ENCODE data around the gene TRAPPC10.

The TRAPPC10 gene

DNA sequence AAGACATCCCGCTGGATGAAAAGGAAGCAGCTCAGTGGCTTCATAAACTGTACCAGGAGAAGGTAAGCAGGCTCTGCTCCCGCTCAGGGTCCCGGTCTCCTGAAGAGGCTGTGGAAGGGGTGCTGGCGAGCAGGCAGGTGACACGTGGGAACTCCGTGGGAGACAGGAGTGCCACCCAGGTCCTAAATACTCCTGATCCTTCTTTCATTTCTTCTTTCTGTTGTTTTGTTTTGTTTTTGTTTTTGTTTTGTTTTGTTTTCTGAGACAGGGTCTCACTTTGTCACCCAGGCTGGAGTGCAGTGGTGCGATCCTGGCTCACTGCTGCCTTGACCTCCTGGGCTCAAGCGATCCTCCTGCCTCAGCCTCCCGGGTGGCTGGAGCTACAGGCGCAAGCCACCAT, 34.0 kb upstream of the TRAPPC10 start:
- H3K27me3 ChIP-seq (ENCODE audit: control insufficient read depth, low read length) = no peaks in the 10 kb centered on the region

DNA sequence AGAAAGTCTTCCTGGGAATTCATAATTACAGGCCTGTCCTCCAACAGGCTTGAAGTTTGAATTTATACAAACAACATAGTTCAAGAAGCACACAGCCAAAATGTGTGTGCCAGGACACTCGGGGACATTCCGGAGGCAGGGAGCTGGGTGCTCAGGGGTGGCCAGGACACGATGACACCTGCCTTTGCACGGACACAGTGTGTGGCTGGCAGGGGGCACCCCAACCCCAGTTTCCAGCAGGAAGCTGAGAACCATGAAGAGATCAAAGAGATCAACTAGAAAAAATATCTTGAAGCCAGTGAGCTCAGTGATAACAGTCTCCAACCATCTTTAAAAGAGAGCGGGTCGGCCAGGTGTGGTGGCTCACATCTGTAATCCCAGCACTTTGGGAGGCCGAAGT, 32.5 kb upstream of the TRAPPC10 start:
- Histone ChIP-seq H3K4me1 (ENCODE audit: control insufficient read depth, low read length) (peaks cover 3% of the 10 kb centered on the region), H3F3A (ENCODE audit: control insufficient read depth, insufficient read depth) (no peaks in the 10 kb centered on the region), H3K9me2 (replicated peaks; ENCODE audit: control insufficient read depth, low read length) (no peaks in the 10 kb centered on the region), H3K27ac (ENCODE audit: low read depth, low read length) (no peak overlapping the region), H3K4me3 (ENCODE audit: low read length) (no peak overlapping the region), H3K4me2 (ENCODE audit: low read length) (no peak overlapping the region), H3K9me3 (ENCODE audit: control insufficient read depth, insufficient read depth, low read length) (no peaks in the 10 kb centered on the region), H4K20me1 (ENCODE audit: control insufficient read depth, insufficient read depth, low read depth, low read length) (no peaks in the 10 kb centered on the region), H3K79me2 (ENCODE audit: control insufficient read depth, low read length) (no peaks in the 10 kb centered on the region), H3K27me3 (ENCODE audit: control insufficient read depth, low read length) (no peaks in the 10 kb centered on the region), H3K36me3 (ENCODE audit: control insufficient read depth, low read length) (no peaks in the 10 kb centered on the region; the same call in 1 of the 2 replicates)
- TF ChIP-seq CTCF (IDR thresholded peaks at IDR 0.05; ENCODE audit: low read depth, low read length, poor library complexity, severe bottlenecking) (no peak), EZH2phosphoT487 (IDR thresholded peaks at IDR 0.05; ENCODE audit: borderline replicate concordance, low read length) (no peak)

More for the DNA sequence above, 34.0 kb upstream of the TRAPPC10 start:
- Histone ChIP-seq H3K9me2 (replicated peaks; ENCODE audit: control insufficient read depth, low read length) (no peaks in the 10 kb centered on the region), H3K27ac (ENCODE audit: low read depth, low read length) (no peak overlapping the region), H3K4me3 (ENCODE audit: low read length) (no peak overlapping the region), H3F3A (ENCODE audit: control insufficient read depth, insufficient read depth) (no peaks in the 10 kb centered on the region), H3K4me2 (ENCODE audit: low read length) (no peak overlapping the region), H4K20me1 (ENCODE audit: control insufficient read depth, insufficient read depth, low read depth, low read length) (no peaks in the 10 kb centered on the region), H3K36me3 (ENCODE audit: control insufficient read depth, low read length) (no peaks in the 10 kb centered on the region; the same call in 1 of the 2 replicates), H3K79me2 (ENCODE audit: control insufficient read depth, low read length) (no peaks in the 10 kb centered on the region), H3K9me3 (ENCODE audit: control insufficient read depth, insufficient read depth, low read length) (no peaks in the 10 kb centered on the region), H3K4me1 (ENCODE audit: control insufficient read depth, low read length) (peaks cover 3% of the 10 kb centered on the region)
- no peak for TF ChIP-seq EZH2phosphoT487 (IDR thresholded peaks at IDR 0.05; ENCODE audit: borderline replicate concordance, low read length)
- TF ChIP-seq CTCF (IDR thresholded peaks at IDR 0.05; ENCODE audit: low read depth, low read length, poor library complexity, severe bottlenecking) = no peak

GRCh38 chr21:43981151-43981870, 30.8 kb upstream of the TRAPPC10 start:
- H3K27ac ChIP-seq (ENCODE audit: low read depth, low read length) = no peak overlapping the region
- no peaks in the 10 kb centered on the region for H3K9me2 ChIP-seq (replicated peaks; ENCODE audit: control insufficient read depth, low read length)
- H3F3A ChIP-seq (ENCODE audit: control insufficient read depth, insufficient read depth) = no peaks in the 10 kb centered on the region
- no peaks in the 10 kb centered on the region; the same call in 1 of the 2 replicates for H3K36me3 ChIP-seq (ENCODE audit: control insufficient read depth, low read length)
- no peak overlapping the region for H3K4me3 ChIP-seq (ENCODE audit: low read length)
- H3K79me2 ChIP-seq (ENCODE audit: control insufficient read depth, low read length) = no peaks in the 10 kb centered on the region
- H3K9me3 ChIP-seq (ENCODE audit: control insufficient read depth, insufficient read depth, low read length) = no peaks in the 10 kb centered on the region
- no peaks in the 10 kb centered on the region for H3K27me3 ChIP-seq (ENCODE audit: control insufficient read depth, low read length)
- H3K4me1 ChIP-seq (ENCODE audit: control insufficient read depth, low read length) = no peaks in the 10 kb centered on the region
- no peaks in the 10 kb centered on the region for H4K20me1 ChIP-seq (ENCODE audit: control insufficient read depth, insufficient read depth, low read depth, low read length)
- H3K4me2 ChIP-seq (ENCODE audit: low read length) = no peak overlapping the region
- no peak for TF ChIP-seq EZH2phosphoT487 (IDR thresholded peaks at IDR 0.05; ENCODE audit: borderline replicate concordance, low read length)
- TF ChIP-seq CTCF (IDR thresholded peaks at IDR 0.05; ENCODE audit: low read depth, low read length, poor library complexity, severe bottlenecking) = no peak
